ENCODE results near the gene OSBP2. TPM values are rescaled to one million over a fixed set of nuclear protein-coding genes. Genes with fewer than 3 reads are reported as not detected.

Gene OSBP2
- total and polyA plus RNA-seq, 2 experiments from 2014 or later = 2.1 to 2.9 TPM

GRCh38 chr22:30648825-30649224 lies 45.8 kb upstream of the OSBP2 start (continued):
- no peak for TF ChIP-seq EZH2 (IDR thresholded peaks at IDR 0.05; ENCODE audit: low read depth, unreplicated experiment)
- TF ChIP-seq NANOG (IDR thresholded peaks at IDR 0.05; ENCODE audit: borderline replicate concordance) = no peak
- TF ChIP-seq REST (IDR thresholded peaks at IDR 0.05; ENCODE audit: unreplicated experiment) = no peak
- TF ChIP-seq ETS1 (IDR thresholded peaks at IDR 0.05) = no peak
- TF ChIP-seq STAT1 (IDR thresholded peaks at IDR 0.05; ENCODE audit: unreplicated experiment) = no peak
- no peak for TF ChIP-seq POLR2AphosphoS5 (IDR thresholded peaks at IDR 0.05; ENCODE audit: low read depth)
- TF ChIP-seq CTCF (conservative IDR thresholded peaks at IDR 0.05; ENCODE audit: low read depth in 2 of 2) = no peak
- no peak for TF ChIP-seq ZNF114 (CRISPR knock-in tag; IDR thresholded peaks at IDR 0.05)
- no peak for TF ChIP-seq CREB1 (CRISPR knock-in tag; IDR thresholded peaks at IDR 0.05; ENCODE audit: low read depth)

- no peaks in the 10 kb centered on the region; the same call in 1 of the 2 replicates for H3K36me3 ChIP-seq (ENCODE audit: insufficient read depth)
- no peaks in the 10 kb centered on the region for H3K9me2 ChIP-seq (ENCODE audit: insufficient read depth)
- H3K4me3 ChIP-seq = no peak overlapping the region
- no peak overlapping the region for H2AFZ ChIP-seq
- no peaks in the 10 kb centered on the region for H3F3A ChIP-seq (replicated peaks; ENCODE audit: low read depth)
- Mint-ChIP-seq H3K36me3 (ENCODE audit: low read depth) (0 out of 3 replicates have a peak, but pooled peaks cover under 1% of the 10 kb centered on the region), H3K4me3 (no peak overlapping the region), H3K27me3 (ENCODE audit: insufficient read depth, low read depth, poor library complexity) (peaks cover 13% of the 10 kb centered on the region), H3K4me1 (peaks cover 5% of the 10 kb centered on the region; the same call in 2 of the 3 replicates), H3K9me3 (no peaks in the 10 kb centered on the region; the same call in 2 of the 3 replicates), H3K27ac (no peak overlapping the region)
- no peaks in the 10 kb centered on the region for H3K4me1 ChIP-seq (ENCODE audit: insufficient read depth)
- no peak overlapping the region for H3K27ac ChIP-seq (ENCODE audit: low read depth)
- H3K4me2 ChIP-seq = no peak overlapping the region
- no peak for ATAC-seq
- H3K79me2 ChIP-seq (replicated peaks; ENCODE audit: insufficient read depth) = no peaks in the 10 kb centered on the region
- no peak for TF ChIP-seq POLR2AphosphoS5 (IDR thresholded peaks at IDR 0.05; ENCODE audit: low read depth)
- no peak for TF ChIP-seq EZH2 (IDR thresholded peaks at IDR 0.05; ENCODE audit: low read depth, unreplicated experiment)
- TF ChIP-seq STAT1 (IDR thresholded peaks at IDR 0.05; ENCODE audit: unreplicated experiment) = no peak
- TF ChIP-seq ETS1 (IDR thresholded peaks at IDR 0.05) = no peak
- TF ChIP-seq ZNF114 (CRISPR knock-in tag; IDR thresholded peaks at IDR 0.05) = no peak
- no peak for TF ChIP-seq REST (IDR thresholded peaks at IDR 0.05; ENCODE audit: unreplicated experiment)
- TF ChIP-seq JUNB (IDR thresholded peaks at IDR 0.05; ENCODE audit: unreplicated experiment) = no peak
- TF ChIP-seq CTCF (conservative IDR thresholded peaks at IDR 0.05; ENCODE audit: low read depth in 2 of 2) = no peak
- no peak for TF ChIP-seq EZH2phosphoT487 (IDR thresholded peaks at IDR 0.05; ENCODE audit: unreplicated experiment)
- DNase-seq (ENCODE audit: low spot score) = no peak
- H3K27me3 ChIP-seq (ENCODE audit: insufficient read depth) = no peaks in the 10 kb centered on the region
- no peaks in the 10 kb centered on the region for H4K20me1 ChIP-seq (replicated peaks; ENCODE audit: insufficient read depth)
Measured at GRCh38 chr22:30649430-30650007, 45.2 kb upstream of the OSBP2 start.
